GM12801 (cell line): ENCODE measurements around the gene CHRNG.

Experiments
- TF ChIP-seq, protein P1 (sequence below): IDR thresholded peaks from one replicate; pipeline ENCODE4 v1.5.1; 2011; ENCODE audit warnings: control low read depth; ENCODE audit not compliant: insufficient read length; ENCODE audit errors: extremely low read depth

The CHRNG gene

DNA sequence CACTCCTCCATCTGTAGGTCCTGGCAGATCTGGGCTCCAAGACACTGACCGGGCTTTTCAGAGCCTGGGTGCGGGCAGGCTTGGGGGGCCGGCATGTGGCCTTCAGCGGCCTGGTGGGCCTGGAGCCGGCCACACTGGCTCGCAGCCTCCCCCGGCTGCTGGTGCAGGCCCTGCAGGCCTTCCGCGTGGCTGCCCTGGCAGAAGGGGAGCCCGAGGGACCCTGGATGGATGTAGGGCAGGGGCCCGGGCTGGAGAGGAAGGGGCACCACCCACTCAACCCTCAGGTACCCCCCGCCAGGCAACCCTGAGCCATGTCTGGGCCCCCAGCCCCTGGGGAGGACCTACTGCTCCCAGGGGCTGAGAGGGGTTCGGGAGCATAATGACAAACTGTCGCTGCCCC is 14.3 kb upstream of the CHRNG start:
- TF ChIP-seq, protein P1, sequence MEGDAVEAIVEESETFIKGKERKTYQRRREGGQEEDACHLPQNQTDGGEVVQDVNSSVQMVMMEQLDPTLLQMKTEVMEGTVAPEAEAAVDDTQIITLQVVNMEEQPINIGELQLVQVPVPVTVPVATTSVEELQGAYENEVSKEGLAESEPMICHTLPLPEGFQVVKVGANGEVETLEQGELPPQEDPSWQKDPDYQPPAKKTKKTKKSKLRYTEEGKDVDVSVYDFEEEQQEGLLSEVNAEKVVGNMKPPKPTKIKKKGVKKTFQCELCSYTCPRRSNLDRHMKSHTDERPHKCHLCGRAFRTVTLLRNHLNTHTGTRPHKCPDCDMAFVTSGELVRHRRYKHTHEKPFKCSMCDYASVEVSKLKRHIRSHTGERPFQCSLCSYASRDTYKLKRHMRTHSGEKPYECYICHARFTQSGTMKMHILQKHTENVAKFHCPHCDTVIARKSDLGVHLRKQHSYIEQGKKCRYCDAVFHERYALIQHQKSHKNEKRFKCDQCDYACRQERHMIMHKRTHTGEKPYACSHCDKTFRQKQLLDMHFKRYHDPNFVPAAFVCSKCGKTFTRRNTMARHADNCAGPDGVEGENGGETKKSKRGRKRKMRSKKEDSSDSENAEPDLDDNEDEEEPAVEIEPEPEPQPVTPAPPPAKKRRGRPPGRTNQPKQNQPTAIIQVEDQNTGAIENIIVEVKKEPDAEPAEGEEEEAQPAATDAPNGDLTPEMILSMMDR = no peak

DNA sequence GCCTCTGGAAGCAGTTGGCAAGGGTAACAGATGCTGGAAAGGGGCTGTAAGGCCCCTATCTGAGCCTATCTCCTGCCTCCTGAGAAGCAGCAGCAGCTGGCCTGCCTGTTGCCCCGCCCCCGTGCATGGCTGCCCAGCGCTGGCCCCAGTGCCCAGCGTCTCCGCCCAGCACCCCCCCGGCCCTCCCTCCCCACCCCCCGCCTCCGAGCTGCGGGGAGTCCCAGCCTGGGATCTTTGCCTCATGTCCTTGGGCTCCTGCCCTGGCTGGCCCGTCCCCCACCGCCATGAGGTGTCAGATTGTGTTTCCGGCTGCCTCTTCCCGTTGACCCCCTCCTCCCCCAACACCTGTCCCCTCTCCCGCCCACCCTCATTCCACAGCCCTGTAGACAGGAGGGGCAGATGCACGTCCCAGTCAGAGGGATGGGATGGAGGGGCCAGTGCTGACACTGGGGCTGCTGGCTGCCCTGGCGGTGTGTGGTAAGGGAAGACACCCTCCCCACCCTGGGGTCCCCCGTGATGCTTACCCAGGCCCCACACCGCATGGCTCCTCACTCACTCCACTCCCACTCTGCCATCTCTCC is 13.6 kb upstream of the CHRNG start, which contains the start of gene CHRND:
Gene CHRND (plus strand): TSS at position 370 of the 581 bp plus-strand sequence. CDS start 56 bp downstream, at position 426.
- TF ChIP-seq, protein P1 = no peak

DNA sequence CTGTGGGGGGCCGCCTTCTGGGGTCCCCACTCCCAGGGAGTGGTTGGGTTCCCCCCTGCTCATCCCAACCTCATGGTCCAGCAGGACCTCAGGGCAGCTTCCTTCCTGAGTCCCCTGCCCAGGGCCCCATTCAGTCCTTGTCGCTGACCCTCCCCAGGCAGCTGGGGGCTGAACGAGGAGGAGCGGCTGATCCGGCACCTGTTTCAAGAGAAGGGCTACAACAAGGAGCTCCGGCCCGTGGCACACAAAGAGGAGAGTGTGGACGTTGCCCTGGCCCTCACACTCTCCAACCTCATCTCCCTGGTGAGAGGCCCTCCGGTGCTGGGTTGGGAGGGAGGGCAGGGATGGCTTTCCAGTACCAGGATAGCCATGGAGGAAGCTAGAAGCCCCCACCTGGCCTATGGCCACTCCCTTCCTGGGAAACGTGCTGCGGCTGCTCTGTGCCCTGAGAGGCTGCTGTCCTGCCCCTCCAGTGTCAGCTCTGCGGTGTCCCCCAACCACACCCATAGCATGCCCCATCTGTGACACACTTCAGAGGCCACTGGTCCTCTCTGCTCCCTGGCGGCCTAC is 13.0 kb upstream of the CHRNG start:
- TF ChIP-seq, protein P1 = no peak

DNA sequence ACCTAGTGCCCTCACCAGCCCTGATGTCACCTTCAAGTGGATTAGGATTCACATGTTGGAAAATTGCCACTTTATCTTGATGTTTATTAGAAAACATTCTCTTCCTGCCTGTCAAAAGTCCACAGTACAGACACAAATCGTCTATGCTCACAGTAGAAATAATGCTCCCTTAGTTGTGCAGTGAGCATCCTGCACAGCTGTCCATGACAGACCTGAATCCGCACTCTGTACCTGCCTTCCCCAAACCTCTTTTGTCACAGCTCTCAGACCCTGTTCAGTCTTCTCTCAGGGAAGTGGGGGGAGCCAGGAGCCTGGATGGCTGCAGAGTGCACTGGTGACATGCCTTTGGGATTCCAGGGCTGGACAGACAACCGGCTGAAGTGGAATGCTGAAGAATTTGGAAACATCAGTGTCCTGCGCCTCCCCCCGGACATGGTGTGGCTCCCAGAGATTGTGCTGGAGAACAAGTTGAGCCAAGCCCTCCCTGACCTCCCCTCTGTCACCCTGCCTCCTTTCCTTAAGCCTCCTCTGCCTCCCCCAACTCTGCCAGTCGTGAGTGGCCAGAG is 11.5 kb upstream of the CHRNG start:
- TF ChIP-seq, protein P1 = no peak

DNA sequence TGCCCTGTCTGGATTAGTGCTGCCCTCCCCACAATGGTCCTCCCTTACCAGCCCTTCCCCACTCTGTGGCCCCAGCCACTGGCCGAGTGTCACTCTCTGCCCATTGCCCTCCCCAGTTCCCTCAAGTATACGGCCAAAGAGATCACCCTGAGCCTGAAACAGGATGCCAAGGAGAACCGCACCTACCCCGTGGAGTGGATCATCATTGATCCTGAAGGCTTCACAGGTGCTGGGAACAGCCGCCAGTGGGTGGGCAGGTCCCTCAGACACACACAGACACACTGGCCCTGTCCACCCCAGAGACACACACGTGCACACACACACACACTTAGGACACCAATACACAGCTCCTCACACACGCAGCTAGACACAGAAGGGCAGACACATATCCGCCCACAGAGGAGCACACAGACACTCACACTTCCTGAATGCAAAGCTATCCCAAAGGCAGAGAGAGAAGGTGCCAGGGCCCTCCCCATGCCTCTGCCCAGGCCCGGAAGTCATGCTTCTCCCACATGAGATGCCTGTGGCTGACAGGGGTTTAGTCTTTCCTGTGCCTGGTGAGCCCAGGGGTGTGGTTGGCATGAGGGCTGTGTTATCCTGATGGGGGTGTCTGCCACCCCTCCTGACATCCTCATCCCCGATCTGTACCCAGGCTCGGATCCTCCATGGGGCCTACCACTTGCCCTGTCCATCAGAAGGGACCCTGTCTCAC is 10.6 kb upstream of the CHRNG start:
- TF ChIP-seq, protein P1 = no peak

DNA sequence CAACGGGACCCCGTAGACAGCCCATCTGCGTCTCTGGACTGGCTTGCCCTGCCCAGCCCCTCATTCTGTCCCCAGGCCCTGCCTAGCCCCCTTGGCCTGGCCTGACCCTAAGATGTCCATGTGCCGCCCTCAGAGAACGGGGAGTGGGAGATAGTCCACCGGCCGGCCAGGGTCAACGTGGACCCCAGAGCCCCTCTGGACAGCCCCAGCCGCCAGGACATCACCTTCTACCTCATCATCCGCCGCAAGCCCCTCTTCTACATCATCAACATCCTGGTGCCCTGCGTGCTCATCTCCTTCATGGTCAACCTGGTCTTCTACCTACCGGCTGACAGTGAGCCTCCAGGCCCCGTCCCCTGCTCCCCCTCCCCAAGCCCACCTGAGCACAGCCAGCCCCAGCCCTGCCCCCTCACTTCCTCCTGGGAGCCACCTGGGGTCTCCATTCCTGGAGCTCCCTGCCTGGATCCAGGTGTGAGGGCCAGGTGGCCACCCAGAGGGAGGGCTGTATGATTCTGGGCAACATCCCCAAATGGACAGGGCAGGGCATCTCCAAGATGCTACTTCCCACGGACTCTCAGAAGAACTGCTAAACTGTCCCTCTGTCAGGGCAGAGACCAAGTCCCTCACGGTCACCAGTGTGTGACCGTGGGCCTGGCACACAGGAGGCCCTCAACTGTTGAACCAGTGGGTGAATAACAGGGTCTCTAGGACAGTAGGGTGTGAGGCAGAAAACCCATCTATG is 9.5 kb upstream of the CHRNG start:
- TF ChIP-seq, protein P1 = no peak
